GM21381 (cell line): ENCODE measurements around the gene TAGLN3.
"Not testable (repeated sequence)": the region's sequence is repeated elsewhere in the genome, so short reads cannot be mapped to it uniquely, and the experiment has no call there.

Source experiments
- ATAC-seq: cut with Tn5 transposase; IDR thresholded peaks from one replicate; pipeline ENCODE4 v1.9.1; 2021; ENCODE audit warnings: mild to moderate bottlenecking, moderate library complexity; ENCODE audit not compliant: unreplicated experiment

TAGLN3 gene

DNA sequence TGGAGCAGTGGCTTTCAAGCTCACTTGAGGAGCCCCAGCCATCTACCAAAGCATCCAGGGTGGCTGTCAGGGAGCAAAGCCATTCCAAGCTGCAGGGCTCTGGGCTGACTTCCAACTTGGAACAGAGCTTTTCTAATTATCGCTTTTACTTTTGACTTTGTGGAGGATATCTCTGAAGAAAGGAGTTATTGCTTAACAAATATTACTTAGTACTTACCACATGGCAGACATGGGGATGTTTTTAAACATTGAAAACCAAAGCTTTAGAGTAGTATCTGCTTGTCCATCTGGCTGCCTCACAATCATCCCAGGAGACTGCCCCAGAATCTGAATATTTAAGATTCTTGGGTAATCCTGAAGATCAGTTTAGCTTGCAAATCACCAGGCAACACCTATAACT, 8.9 kb downstream of the TAGLN3 start:
- ATAC-seq: no peak

DNA sequence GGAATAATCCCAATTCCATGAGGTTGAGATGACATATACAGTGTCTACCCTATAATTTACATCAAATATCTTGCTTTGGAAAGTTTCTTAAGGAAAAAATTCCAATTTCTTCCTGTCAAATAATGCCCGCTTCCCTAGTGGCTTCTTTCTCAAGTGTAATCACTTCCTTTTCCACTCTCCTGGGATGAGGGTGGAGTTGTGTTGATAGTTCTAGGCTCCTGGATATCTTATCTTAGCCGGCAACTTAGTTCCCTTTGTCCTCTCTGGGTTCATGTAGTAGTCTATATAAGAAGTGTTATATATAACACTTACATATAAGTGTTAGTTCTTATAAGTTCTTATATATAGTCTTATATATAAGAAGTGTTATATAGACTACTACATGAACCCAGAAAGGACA, 10.9 kb downstream of the TAGLN3 start:
- ATAC-seq: no peak

DNA sequence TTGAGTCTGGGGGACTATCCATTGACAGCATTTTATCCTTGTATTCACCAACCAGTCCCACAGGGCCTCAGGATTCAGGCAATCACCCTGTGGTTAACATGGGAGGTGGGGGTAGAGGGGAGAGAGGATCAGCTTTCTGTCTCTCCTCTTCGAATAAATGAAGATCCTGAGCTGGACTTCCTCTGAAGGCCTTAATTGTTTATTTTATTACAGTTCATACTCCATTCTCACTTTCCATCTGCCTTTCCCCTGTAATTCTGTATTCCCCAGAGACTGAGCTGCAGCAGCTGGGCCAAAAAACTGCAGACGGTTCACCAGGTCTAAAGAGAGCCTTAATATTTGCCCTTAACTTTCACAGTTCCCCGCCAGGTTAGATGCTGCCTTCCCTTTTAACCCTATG, 11.9 kb downstream of the TAGLN3 start:
- ATAC-seq: no peak

DNA sequence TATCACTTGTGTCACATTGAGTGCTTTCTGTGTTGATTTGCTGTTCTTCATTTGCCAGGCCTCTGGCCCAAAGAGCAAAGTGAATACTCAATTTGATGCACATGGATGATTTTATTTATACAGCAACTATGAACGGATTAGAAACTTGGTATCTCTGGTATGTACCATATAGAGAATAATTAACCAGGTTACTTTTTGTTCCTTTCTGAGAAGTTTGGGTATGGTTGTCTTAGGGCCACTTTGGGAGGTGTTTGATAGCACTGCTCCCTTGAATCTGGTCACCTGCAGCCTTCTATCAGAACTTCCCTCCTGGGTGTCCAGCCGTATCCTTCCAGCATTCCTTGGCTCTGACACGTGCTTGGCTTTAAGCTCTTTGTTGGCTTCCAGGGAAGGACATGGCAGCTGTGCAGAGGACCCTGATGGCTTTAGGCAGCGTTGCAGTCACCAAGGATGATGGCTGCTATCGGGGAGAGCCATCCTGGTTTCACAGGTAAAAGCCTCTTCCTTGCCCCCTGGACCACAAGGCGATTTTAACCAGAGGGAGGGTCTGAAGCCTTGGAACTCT, 12.7 kb downstream of the TAGLN3 start:
- ATAC-seq: no peak

DNA sequence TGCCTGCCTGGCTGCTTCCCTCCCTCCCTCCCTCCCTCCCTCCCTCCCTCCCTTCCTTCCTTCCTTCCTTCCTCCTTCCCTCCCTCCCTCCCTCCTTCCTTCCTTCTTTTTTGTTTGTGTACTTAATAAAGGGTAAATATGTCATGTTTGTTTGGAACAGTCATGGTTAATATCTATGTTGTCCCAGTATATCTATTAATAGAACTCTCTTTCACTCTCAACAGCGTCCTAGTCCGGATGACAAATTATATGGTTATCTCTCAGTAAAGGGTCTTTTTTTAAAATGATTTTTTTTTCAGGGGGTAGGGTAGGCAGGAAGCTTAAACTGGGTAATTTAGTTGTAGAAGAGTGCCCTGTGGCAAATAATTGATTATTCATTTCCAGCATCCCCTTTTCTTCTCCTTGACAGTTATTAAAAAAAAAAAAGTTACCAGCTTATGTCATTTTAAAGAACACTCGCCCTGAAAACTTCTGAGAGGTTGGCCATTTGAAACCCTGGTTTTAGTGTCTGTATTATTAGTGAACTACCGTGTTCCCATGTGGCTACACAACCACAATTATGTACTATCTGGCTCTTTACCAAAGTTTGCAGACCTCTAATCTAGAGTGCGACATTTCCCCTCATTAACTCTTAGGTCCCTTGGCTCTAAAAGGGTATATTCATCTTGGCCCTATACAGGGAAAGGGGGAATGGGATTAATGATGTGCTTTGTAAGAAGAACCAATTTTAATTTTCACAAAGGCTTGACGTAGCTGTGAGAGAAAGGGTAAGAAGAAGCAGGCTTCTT, 13.7 kb downstream of the TAGLN3 start:
- ATAC-seq: no peak

DNA sequence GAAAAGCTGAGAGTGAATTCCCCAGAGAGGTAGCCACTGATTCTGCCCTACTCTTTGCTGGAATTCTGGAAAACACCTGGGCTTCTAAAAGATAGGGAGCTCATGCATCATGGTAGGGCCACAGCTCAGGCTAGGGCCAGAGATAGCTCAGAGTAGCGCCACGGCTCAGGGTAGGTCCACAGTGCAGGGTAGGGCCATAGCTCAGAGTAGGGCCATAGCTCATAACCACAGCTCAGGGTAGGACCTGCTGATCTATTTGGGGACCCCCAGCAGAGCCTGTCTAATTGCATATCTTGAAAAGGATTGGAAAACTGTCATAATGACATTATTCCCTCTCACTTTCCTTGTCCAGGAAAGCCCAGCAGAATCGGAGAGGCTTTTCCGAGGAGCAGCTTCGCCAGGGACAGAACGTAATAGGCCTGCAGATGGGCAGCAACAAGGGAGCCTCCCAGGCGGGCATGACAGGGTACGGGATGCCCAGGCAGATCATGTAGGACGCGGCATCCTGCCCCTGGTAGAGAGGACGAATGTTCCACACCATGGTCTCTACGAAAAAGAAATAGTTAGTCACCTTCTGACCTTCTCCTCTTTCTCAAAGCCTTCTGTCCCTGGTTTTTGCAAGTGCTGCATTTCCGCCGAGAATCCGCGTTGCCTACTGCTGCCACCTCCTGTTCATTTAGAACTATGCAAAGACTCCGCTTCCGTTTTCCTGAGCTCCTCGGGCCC, 14.5 kb downstream of the TAGLN3 start:
- ATAC-seq: peak; percentile 88

DNA sequence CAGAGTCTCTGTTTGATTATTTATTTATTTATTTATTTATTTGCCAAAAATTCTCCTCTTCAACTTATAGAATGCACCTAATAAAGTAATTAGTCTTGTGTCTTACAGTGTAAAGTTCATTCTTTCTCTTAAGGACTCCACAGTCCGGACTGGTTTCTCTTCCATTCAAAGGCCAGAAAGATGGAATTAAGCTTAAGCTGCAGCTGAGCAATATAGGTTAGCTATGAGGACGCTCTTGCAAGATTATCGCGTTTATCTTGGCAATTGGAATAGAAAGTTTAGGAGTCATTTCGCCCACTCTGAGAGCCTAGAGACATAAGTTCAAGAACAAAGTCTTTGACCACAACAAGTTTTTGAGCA, 15.0 kb downstream of the TAGLN3 start:
- peak; percentile 22 for ATAC-seq

DNA sequence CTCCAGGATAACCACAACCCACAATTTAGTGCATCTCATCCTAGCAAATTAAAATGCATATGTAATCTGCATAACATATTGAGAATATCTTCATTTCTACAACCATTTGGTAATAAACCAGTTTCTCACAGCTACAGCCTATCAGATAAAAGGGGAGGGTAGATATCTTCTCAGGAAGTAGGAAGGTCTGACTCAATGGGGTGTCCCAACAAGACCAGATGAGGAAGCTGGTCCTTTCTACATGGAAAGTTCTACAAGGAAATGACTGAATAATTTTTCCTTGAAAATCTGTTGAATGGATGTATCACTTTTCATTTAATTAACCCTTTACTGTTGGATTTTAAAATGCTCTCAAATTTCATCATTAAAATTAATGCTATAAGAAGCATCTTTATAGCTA, 18.4 kb downstream of the TAGLN3 start:
- no peak for ATAC-seq

DNA sequence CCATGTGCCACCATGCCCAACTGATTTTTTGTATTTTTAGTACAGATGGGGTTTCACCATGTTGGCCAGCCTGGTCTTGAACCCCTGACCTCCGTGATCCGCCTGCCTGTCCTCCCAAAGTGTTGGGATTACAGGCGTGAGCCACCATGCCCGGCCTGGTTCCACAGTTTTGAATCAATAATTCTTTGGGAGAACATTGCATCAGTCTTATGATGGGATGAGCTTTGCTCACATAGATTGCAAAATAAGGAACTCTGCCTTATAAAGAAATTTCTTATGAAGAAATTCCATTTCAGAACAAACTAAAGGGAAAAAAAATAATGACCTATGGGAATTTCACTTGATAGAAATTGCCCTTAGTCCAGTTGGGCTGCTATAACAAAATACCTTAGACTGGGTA, 20.0 kb downstream of the TAGLN3 start:
- ATAC-seq: no peak

DNA sequence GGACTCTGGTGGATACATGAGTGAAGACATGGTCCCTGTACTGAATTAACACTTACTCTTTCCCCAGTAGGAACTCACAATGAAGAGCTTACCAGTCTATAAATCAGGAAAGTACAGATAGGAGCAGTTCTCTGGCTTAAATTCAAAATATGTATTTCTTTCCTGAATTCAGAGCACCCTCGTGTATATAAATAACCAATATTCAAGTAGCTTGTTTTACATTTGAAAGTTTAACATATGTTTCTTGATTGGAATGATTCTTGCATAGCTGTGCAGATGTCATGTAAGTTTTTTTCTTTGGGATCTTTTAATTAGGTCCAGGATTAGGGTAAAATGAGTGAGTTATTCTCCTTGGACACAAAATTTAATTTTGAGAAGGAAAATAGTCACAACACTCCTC, 21.0 kb downstream of the TAGLN3 start:
- ATAC-seq: no peak

DNA sequence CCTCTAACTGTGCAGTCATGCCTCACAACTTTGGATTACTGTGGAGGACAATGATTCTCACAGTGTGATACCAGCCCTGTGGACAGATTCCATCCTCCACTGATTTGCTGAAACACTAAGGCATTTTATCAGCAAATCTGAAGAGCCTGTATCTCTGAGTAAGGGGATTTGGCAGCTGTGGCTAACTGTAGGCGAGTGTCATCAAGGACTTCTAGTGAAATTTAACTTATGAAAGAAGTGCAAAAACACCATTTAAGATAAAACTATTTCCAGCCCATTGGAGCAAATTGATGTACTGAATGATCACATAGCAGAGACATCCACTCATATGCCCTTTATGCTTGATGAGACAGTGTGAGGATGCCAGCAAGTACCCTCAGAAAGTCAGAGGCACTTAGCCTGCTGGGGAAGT, 22.0 kb downstream of the TAGLN3 start:
- no peak for ATAC-seq

DNA sequence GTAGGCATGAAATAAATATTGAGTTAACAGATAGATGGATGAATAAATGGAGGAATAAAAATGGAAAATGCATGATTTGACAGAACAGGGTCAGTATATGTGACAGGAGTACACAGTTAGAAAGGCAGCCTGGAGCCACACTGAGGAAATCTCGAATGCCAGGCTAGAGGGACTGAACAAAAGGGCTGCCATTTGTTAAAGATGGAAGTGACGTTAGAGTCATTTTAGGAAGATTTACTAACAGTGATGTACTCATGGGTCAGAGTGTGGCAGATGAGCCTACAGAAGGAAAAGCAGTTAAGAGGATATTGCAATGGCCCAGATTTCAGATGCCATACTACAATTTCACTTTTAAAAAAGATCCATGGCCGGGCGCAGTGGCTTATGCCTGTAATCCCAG, 28.4 kb downstream of the TAGLN3 start:
- no peak for ATAC-seq

DNA sequence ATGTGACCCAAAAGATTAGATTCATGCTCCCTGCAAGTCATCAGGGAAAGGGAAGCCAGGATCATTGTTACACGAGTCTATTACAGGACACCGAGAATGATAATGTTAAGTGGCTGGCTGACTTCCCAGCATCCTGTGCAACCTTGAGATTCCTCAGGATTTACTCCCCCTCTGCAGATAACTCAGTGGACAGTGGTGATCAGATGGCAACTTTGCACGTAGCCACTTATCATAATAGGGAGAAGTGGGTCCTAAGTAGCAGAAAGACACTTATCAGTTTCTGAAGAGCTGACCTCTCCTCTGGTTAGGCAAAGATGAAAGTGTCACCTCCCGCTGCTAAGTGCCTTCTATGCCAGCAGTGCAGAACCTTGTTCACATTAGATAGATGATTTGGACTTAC, 29.1 kb downstream of the TAGLN3 start:
- ATAC-seq: no peak

DNA sequence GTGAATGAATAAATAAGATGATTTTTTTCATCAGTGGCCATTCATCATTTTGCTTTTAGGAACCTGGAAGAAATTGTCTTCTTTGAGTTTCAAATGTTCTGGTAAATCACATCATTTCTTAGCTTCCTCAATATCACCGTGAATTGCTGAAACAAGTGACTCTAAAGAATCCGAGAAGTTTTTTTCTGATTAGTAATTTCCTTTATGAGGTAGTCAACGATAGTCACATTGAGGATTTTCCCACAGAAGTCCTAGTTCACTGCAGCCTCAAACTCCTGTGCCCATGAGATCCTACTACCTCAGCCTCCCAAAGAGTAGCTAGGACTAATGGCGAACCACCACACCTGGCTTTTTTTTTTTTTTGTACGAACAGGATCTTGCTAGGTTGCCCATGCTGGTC, 32.2 kb downstream of the TAGLN3 start:
- no peak for ATAC-seq

DNA sequence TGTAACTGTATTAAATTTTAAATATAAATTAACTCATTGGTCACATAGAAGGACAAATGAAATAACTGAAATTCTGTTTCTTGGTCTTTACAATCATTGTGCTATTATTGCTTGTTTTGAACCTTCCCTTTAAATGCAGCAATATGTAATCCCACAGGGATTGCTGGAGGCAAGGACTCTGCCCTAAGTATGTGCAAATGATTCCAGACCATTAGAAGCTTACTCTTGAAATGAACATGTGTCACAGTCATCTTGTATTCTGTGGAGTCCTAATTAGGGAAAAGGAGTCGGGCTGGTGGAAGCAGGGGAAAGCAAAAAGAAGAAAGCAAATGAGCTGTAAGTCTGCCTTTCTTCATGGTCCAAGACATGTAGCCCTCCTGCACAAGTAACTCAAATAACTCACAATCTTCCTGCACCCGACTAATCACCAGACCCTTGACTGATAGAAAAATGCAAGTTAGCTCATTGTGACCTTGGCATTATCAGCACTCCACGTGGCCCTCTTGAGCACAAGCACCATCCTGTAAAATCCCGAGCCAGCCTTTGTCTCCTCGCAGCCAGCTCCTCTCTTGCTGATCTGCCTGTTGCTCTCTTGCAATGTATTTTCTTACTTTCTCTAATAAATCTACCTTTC, 33.5 kb downstream of the TAGLN3 start:
- ATAC-seq: no peak

DNA sequence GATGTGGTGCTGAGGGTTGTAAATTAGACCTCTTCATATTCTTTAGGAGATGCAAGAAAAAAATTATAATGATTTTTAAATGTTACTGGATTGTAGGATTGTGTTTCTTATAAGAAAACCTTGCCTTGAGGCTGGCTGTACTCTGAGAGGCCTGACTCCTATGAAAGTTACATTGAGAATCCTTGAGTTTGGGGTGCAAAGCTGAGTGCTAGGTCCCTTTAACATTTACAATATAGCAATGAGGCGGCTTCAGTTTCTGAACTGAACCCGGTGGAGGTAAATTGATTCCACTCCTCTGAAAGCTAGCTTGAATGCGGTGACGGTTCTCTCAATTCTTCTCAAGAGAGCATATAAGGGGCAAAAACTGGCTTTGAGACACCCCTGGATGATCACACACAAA, 35.7 kb downstream of the TAGLN3 start, which contains the start of gene TMPRSS7:
TMPRSS7 (plus strand) TSS at position 301 of the 400 bp plus-strand sequence. CDS start 110 bp downstream, outside the sequence.
- ATAC-seq: no peak

DNA sequence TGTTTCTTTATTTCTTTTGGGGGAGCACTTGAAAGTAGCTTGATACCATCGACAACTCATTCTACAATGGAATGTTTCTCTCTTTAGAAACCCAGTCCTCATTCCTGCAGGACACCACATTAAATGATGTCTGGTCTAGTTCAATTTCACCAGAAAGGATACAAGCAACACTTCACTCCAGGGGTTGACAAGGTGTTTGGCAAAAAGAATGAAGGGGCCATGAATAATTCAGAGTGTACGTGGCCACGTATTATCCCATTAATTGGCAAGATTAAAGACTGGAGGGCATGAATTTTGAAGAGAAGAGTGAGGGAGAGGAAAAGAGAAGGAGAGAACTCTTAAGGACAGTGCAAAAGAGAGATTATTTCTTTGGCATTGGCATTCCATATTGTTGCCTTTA, 36.5 kb downstream of the TAGLN3 start:
- no peak for ATAC-seq

DNA sequence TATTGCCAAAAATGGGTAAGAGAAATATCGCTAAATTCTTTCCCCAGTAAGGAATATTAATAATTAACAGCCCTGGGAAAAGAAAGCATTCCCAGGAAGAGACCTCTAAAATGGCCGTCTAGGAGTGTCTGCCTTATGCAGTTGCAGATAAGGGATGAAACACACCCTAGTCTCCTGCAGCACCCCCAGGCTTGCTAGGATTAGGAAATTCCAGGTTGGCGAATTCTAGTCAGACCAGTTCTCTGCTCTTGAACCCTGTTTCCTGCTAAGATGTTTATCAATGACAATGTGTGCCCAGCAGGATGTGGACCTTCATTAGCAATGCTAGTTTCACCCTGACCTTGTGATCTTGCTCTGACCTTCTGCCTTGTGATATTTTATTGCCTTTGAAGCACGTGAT, 38.5 kb downstream of the TAGLN3 start:
- not testable (repeated sequence) for ATAC-seq

DNA sequence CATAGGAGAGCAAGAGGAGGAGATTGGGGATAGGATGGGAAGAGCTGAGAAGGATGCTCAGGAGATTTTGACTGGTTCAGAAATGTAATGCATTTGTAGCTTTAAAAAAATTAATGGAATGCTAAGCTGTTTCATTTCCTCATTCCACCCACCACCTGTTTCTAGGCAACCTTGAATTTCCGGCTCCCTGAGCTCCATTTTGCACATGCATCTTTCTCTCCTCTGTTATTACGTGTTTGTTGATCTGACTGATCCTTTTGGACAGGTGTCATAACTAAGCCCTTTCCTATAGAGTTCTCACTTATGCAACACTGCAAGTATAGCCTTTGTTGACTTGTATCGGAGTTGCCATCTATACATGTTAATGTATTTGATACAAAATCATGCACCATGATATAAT, 40.1 kb downstream of the TAGLN3 start:
- no peak for ATAC-seq

DNA sequence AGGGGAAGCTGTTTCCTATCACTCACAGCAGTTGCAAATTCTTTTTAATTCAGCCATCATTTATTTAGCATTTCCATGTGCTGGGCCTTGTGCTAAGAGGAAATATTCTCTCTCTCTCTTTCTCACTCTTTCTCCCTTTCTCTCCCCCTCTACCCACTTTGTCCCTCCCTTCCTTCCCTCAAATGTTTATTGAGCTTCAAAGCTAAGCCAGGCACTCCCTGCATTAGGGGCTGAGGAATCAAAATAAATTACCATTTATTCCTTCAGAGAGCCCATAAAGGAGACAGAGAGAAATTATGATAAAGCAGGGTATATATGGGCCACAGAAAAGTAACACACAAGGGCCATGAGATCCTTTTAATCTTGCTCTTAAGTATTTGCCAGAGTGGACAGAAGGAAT, 42.6 kb downstream of the TAGLN3 start:
- no peak for ATAC-seq

DNA sequence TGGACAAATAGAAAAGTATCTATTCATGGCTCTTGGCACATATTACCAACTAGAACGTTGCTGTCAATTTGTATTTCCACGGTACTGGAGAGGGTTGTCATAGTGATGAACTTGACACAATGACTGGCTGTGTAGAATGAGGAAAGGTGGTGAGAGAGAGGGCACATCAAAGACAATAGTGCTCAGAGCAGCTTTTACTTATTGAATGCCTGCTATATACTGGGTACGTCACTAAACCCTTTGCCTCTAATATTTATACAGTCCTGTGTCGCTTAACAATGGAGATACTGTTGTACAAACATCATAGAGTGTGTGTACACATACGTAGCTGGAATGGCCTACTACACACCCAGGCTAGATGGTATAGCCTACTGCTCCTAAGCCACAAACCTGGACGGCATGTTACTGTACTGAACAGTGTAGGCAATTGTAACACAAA, 44.1 kb downstream of the TAGLN3 start:
- ATAC-seq: no peak
